GM12865 (cell line): ENCODE results near the gene TRAPPC12.
"Not testable (repeated sequence)": the region's sequence is repeated elsewhere in the genome, so short reads cannot be mapped to it uniquely, and the experiment has no call there.

Experiments
- DNase-seq: peaks from one replicate; pipeline ENCODE4 v3.0.0; 2010; ENCODE audit warnings: low read depth
- H3K4me3 ChIP-seq: 2 replicates; pipeline ENCODE4 v1.5.1; 2011; ENCODE audit warnings: mild to moderate bottlenecking, low read depth, low read length, control low read depth
- CTCF ChIP-seq: IDR thresholded peaks from 2 replicates; pipeline ENCODE4 v1.5.1; 2011; ENCODE audit warnings: low read length, control low read depth, low read depth, inconsistent platforms; ENCODE audit not compliant: insufficient read depth; ENCODE audit errors: missing control alignments

Gene TRAPPC12

DNA sequence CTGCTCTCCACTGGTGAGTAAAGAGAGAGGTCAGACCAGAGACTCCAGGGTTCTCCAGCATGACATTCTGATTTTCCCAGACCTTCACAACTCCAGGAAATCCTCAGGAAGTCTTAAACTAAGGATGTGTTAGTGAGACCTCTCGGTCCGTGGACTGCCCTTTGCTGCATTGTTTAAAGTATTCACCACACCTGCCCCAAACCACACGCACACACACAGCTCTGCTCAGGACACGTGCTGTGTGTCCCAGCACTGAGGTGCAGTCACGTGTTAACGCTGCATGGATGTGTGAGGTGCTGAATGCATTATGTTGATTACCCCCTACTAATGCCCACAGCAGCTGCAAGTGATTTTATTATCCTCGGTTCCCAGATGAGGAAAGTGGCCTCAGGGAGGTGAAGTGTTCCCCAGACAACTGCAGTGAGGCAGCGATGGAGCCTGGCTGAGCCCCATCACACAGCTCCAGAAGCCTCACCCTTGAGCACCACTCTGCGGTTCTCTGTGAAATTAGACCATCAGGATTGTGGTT lies 68.4 kb downstream of the TRAPPC12 start:
- no peak overlapping the region for H3K4me3 ChIP-seq
- no peak for DNase-seq
- no peak for TF ChIP-seq CTCF

DNA sequence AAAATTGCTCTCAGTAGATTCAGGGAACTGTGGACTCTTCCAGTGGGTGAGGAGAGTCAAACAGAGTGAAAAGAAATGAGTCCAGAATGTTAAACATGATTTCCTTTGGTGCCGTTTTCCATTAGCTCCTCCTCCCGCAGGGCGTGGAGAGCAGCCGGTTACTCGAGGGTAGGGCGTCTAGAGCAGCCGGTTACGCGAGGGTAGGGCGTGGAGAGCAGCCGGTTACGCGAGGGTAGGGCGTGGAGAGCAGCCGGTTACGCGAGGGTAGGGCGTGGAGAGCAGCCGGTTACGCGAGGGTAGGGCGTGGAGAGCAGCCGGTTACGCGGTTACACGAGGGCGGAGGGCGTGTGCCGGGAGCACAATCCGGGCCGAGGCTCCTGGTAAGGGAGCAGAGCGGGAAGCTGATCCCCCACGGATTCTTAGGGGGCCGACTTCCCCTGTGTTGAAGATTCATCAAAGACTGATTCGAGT lies 69.0 kb downstream of the TRAPPC12 start:
- DNase-seq, H3K4me3 ChIP-seq: not testable (repeated sequence)

DNA sequence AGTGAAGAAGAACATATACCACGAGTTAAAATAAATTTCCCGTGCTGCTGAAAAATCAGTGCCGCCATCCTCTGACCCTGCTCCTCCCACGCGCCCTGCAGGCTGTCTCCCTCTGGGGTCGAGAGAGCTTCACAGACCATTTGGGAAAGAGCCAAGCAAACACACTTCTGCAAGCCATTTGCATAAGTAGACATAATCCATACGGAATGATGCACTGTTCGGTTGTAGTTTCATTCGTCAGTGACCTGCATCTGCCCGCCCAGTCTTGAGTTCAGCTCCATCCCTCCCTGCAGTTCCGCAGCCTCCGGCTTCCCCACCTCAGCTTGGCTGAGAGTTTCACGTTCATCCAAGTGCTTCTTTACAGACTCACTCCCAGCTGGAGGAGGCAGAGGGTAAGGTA lies 69.6 kb downstream of the TRAPPC12 start:
- no peak for TF ChIP-seq CTCF
- DNase-seq: no peak
- H3K4me3 ChIP-seq: no peak overlapping the region

- no peak for TF ChIP-seq CTCF
- no peak overlapping the region for H3K4me3 ChIP-seq
- DNase-seq: no peak
Measured at GRCh38 chr2:3449936-3450335, 70.4 kb downstream of the TRAPPC12 start.

DNA sequence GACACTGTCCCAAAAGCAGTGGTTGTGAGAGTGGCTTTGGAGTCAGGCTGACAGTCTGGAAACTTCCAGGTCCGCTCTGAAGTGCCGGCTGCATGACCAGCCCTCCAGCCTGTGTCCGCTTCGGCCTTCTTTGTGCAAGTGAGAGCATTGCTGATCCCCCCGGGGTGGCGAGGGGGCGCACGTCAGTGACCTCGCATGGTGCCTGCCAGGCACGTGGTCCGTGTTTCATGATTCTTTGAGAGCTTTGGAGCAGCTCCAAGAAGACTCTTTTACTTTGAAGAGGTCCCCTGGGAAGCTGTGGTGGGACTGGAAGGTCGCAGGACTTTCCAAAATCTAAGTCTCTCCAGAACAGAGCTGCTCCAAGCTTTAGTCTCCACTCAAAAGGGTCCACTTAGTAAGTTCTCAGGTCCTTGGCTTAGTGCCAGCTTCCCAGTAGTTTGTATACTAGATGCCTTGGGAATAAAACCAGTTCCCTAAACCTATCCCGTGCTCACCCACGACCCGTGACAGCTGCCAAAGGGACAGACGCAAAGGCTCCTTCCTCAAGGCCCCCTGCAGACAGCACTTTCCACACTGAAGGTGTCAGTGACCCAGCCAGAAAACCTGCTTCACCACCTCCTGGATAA lies 71.0 kb downstream of the TRAPPC12 start:
- H3K4me3 ChIP-seq: no peak overlapping the region
- no peak for TF ChIP-seq CTCF
- no peak for DNase-seq

- H3K4me3 ChIP-seq: no peak overlapping the region
- TF ChIP-seq CTCF: no peak
- no peak for DNase-seq
Measured at GRCh38 chr2:3451169-3451568, 71.7 kb downstream of the TRAPPC12 start.

- no peak overlapping the region for H3K4me3 ChIP-seq
- TF ChIP-seq CTCF: no peak
- no peak for DNase-seq
Measured at GRCh38 chr2:3451926-3452671, 72.6 kb downstream of the TRAPPC12 start.
